Stimulated activated naive CD8-positive, alpha-beta T cell treated with anti-CD3 and anti-CD28 coated beads, Interleukin-15, amount 100 ng/mL, for 72 hours (primary cell): ENCODE data around the gene EDA.
"Not testable (repeated sequence)": the region's sequence is repeated elsewhere in the genome, so short reads cannot be mapped to it uniquely, and the experiment has no call there.

ENCODE experiments used
- ATAC-seq: fragments of 150-1000 bp; cut with Tn5 transposase; 2 replicates; pipeline ENCODE4 v1.10.0; 2021; ENCODE audit warnings: mild to moderate bottlenecking, moderate library complexity
- DNase-seq, 2 donors: peaks; one replicate each; pipeline ENCODE4 v3.0.0; 2021 to 2022
- H3K27ac Mint-ChIP-seq, 2 donors: one replicate each; pipeline ENCODE4 v1.8.0; 2022; ENCODE audit warnings: mild to moderate bottlenecking in 2 of 2, mixed read lengths in 2 of 2, moderate library complexity in 2 of 2
- H3K27me3 Mint-ChIP-seq: one replicate; pipeline ENCODE4 v1.8.0; 2022; ENCODE audit warnings: mixed read lengths
- H3K4me1 Mint-ChIP-seq: one replicate; pipeline ENCODE4 v1.8.0; 2022; ENCODE audit warnings: mild to moderate bottlenecking, mixed read lengths
- H3K4me3 Mint-ChIP-seq, 2 donors: one replicate each; pipeline ENCODE4 v1.8.0; 2022; ENCODE audit warnings: mild to moderate bottlenecking in 2 of 2, mixed read lengths in 2 of 2, moderate library complexity in 1 of 2
- H3K9me3 Mint-ChIP-seq, 2 donors: one replicate each; pipeline ENCODE4 v1.8.0; 2022; ENCODE audit warnings: mixed read lengths in 2 of 2

The EDA gene

GRCh38 chrX:69813677-69814076 lies 197.8 kb downstream of the EDA start:
- no peaks in the 10 kb centered on the region for H3K27me3 Mint-ChIP-seq
- H3K4me3 Mint-ChIP-seq, result no peak overlapping the region
- DNase-seq (no peak), ATAC-seq (no peak)
- H3K27ac Mint-ChIP-seq, result no peak overlapping the region
- peaks cover 5% of the 10 kb centered on the region for H3K4me1 Mint-ChIP-seq
- peaks cover 0 to 18% of the 10 kb centered on the region in 2 donors for H3K9me3 Mint-ChIP-seq

- ATAC-seq (no peak), DNase-seq (no peak)
- no peak overlapping the region for H3K4me3 Mint-ChIP-seq
- H3K27me3 Mint-ChIP-seq, result no peaks in the 10 kb centered on the region
- no peak overlapping the region for H3K27ac Mint-ChIP-seq
- peaks cover 5% of the 10 kb centered on the region for H3K4me1 Mint-ChIP-seq
- H3K9me3 Mint-ChIP-seq, result peaks cover 0 to 14% of the 10 kb centered on the region in 2 donors
These were observed 199.2 kb downstream of the EDA start for GRCh38 chrX:69815063-69815462.

GRCh38 chrX:69815519-69815918 lies 199.6 kb downstream of the EDA start:
- Mint-ChIP-seq H3K27ac (no peak overlapping the region), H3K4me1 (peaks cover 5% of the 10 kb centered on the region), H3K27me3 (no peaks in the 10 kb centered on the region), H3K4me3 (no peak overlapping the region), H3K9me3 (peaks cover 0 to 14% of the 10 kb centered on the region in 2 donors)
- DNase-seq (no peak), ATAC-seq (no peak)

- Mint-ChIP-seq H3K27ac (no peak overlapping the region), H3K4me3 (no peak overlapping the region), H3K9me3 (no peaks in the 10 kb centered on the region), H3K4me1 (no peaks in the 10 kb centered on the region), H3K27me3 (no peaks in the 10 kb centered on the region)
- ATAC-seq, result no peak
- DNase-seq, result no peak
These were observed 228.7 kb downstream of the EDA start for GRCh38 chrX:69844636-69845035.

- not testable (repeated sequence) for H3K9me3 Mint-ChIP-seq, DNase-seq, H3K4me1 Mint-ChIP-seq, H3K4me3 Mint-ChIP-seq, ATAC-seq, H3K27ac Mint-ChIP-seq, H3K27me3 Mint-ChIP-seq
These were observed 244.1 kb downstream of the EDA start for GRCh38 chrX:69859999-69860398.

GRCh38 chrX:69876221-69876620 lies 260.3 kb downstream of the EDA start:
- no peaks in the 10 kb centered on the region for H3K4me1 Mint-ChIP-seq
- H3K9me3 Mint-ChIP-seq, result peaks cover 7 to 8% of the 10 kb centered on the region in 2 donors

GRCh38 chrX:69884210-69884609 lies 268.3 kb downstream of the EDA start:
- Mint-ChIP-seq H3K4me3 (no peak overlapping the region), H3K9me3 (peaks cover 5 to 8% of the 10 kb centered on the region in 2 donors), H3K4me1 (no peaks in the 10 kb centered on the region), H3K27me3 (no peaks in the 10 kb centered on the region), H3K27ac (no peak overlapping the region)
- ATAC-seq, result no peak
- DNase-seq, result no peak

More at GRCh38 chrX:69876221-69876620, 260.3 kb downstream of the EDA start:
- no peak for DNase-seq
- ATAC-seq, result no peak
- H3K27me3 Mint-ChIP-seq, result no peaks in the 10 kb centered on the region
- H3K4me3 Mint-ChIP-seq, result no peak overlapping the region
- no peak overlapping the region for H3K27ac Mint-ChIP-seq

GRCh38 chrX:69896046-69896445 lies 280.1 kb downstream of the EDA start:
- H3K27ac Mint-ChIP-seq, result no peak overlapping the region
- H3K4me1 Mint-ChIP-seq, result no peaks in the 10 kb centered on the region
- no peaks in the 10 kb centered on the region for H3K9me3 Mint-ChIP-seq
- no peaks in the 10 kb centered on the region for H3K27me3 Mint-ChIP-seq
- DNase-seq (no peak), ATAC-seq (no peak)
- no peak overlapping the region for H3K4me3 Mint-ChIP-seq

GRCh38 chrX:69900491-69900890 lies 284.6 kb downstream of the EDA start:
- no peaks in the 10 kb centered on the region for H3K4me1 Mint-ChIP-seq
- H3K27ac Mint-ChIP-seq, result no peak overlapping the region
- no peak overlapping the region for H3K4me3 Mint-ChIP-seq
- DNase-seq (no peak), ATAC-seq (no peak)
- no peaks in the 10 kb centered on the region for H3K27me3 Mint-ChIP-seq
- no peaks in the 10 kb centered on the region for H3K9me3 Mint-ChIP-seq

GRCh38 chrX:69906447-69906846 lies 290.5 kb downstream of the EDA start:
- H3K9me3 Mint-ChIP-seq, result no peaks in the 10 kb centered on the region
- no peaks in the 10 kb centered on the region for H3K27me3 Mint-ChIP-seq
- H3K4me3 Mint-ChIP-seq, result no peak overlapping the region
- DNase-seq, result no peak
- H3K4me1 Mint-ChIP-seq, result no peaks in the 10 kb centered on the region
- H3K27ac Mint-ChIP-seq, result no peak overlapping the region
- ATAC-seq, result no peak

GRCh38 chrX:69914781-69915180 lies 298.9 kb downstream of the EDA start:
- Mint-ChIP-seq H3K27me3 (no peaks in the 10 kb centered on the region), H3K4me3 (no peak overlapping the region), H3K9me3 (peaks cover 0 to 4% of the 10 kb centered on the region in 2 donors), H3K27ac (no peak overlapping the region), H3K4me1 (no peaks in the 10 kb centered on the region)
- DNase-seq (no peak), ATAC-seq (no peak)

GRCh38 chrX:69919749-69920148 lies 303.8 kb downstream of the EDA start:
- H3K27ac Mint-ChIP-seq, result no peak overlapping the region
- H3K4me1 Mint-ChIP-seq, result no peaks in the 10 kb centered on the region
- H3K4me3 Mint-ChIP-seq, result no peak overlapping the region
- ATAC-seq (no peak), DNase-seq (no peak)
- H3K27me3 Mint-ChIP-seq, result no peaks in the 10 kb centered on the region
- H3K9me3 Mint-ChIP-seq, result peaks cover 2 to 3% of the 10 kb centered on the region in 2 donors

GRCh38 chrX:69932323-69932722 lies 316.4 kb downstream of the EDA start:
- Mint-ChIP-seq H3K4me3 (no peak overlapping the region), H3K4me1 (no peaks in the 10 kb centered on the region), H3K27me3 (no peaks in the 10 kb centered on the region), H3K9me3 (no peaks in the 10 kb centered on the region), H3K27ac (no peak overlapping the region)
- ATAC-seq, result no peak
- no peak for DNase-seq

- no peak overlapping the region for H3K27ac Mint-ChIP-seq
- H3K4me3 Mint-ChIP-seq, result no peak overlapping the region
- no peaks in the 10 kb centered on the region for H3K27me3 Mint-ChIP-seq
- no peak for ATAC-seq
- H3K9me3 Mint-ChIP-seq, result no peaks in the 10 kb centered on the region
- DNase-seq, result no peak
- H3K4me1 Mint-ChIP-seq, result no peaks in the 10 kb centered on the region
These were observed 332.4 kb downstream of the EDA start for GRCh38 chrX:69948276-69948797.

- Mint-ChIP-seq H3K4me1 (no peaks in the 10 kb centered on the region), H3K27me3 (no peaks in the 10 kb centered on the region), H3K9me3 (no peaks in the 10 kb centered on the region), H3K4me3 (no peak overlapping the region), H3K27ac (no peak overlapping the region)
- ATAC-seq (no peak), DNase-seq (no peak)
These were observed 335.8 kb downstream of the EDA start for GRCh38 chrX:69951753-69952152.

- no peak overlapping the region for H3K27ac Mint-ChIP-seq
- no peak for DNase-seq
- no peaks in the 10 kb centered on the region for H3K9me3 Mint-ChIP-seq
- no peak overlapping the region for H3K4me3 Mint-ChIP-seq
- ATAC-seq, result no peak
- no peaks in the 10 kb centered on the region for H3K27me3 Mint-ChIP-seq
- no peaks in the 10 kb centered on the region for H3K4me1 Mint-ChIP-seq
These were observed 343.8 kb downstream of the EDA start for GRCh38 chrX:69959712-69960111.

GRCh38 chrX:69961365-69962072 lies 345.6 kb downstream of the EDA start:
- peak; percentile 52 for ATAC-seq
- no peaks in the 10 kb centered on the region for H3K27me3 Mint-ChIP-seq
- no peak overlapping the region for H3K4me3 Mint-ChIP-seq

More at GRCh38 chrX:69961365-69962072, 345.6 kb downstream of the EDA start:
- Mint-ChIP-seq H3K27ac (no peak overlapping the region), H3K4me1 (no peaks in the 10 kb centered on the region), H3K9me3 (no peaks in the 10 kb centered on the region)
- DNase-seq, result no peak
